ENCODE data around the gene DCST1.

Gene DCST1

DNA sequence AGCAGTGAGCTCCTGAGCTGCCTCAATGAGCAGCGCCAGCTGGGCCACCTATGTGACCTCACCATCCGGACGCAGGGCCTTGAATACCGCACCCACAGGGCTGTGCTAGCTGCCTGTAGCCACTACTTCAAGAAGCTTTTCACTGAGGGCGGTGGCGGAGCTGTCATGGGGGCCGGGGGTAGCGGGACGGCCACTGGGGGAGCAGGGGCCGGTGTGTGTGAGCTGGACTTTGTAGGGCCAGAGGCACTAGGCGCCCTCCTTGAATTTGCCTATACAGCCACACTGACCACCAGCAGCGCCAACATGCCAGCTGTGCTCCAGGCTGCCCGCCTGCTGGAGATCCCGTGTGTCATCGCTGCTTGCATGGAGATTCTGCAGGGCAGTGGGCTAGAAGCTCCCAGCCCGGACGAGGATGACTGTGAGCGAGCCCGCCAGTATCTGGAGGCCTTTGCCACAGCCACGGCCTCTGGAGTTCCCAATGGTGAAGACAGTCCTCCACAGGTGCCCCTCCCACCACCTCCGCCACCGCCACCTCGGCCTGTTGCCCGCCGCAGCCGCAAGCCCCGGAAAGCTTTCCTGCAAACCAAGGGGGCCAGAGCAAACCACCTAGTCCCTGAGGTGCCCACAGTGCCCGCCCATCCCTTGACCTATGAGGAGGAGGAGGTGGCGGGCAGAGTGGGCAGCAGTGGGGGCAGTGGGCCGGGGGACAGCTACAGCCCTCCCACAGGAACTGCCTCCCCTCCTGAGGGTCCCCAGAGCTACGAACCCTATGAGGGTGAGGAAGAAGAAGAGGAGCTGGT, 18.7 kb upstream of the DCST1 start:
- DNase-seq (ENCODE audit: low read depth in 2 of 2), result no peak

DNA sequence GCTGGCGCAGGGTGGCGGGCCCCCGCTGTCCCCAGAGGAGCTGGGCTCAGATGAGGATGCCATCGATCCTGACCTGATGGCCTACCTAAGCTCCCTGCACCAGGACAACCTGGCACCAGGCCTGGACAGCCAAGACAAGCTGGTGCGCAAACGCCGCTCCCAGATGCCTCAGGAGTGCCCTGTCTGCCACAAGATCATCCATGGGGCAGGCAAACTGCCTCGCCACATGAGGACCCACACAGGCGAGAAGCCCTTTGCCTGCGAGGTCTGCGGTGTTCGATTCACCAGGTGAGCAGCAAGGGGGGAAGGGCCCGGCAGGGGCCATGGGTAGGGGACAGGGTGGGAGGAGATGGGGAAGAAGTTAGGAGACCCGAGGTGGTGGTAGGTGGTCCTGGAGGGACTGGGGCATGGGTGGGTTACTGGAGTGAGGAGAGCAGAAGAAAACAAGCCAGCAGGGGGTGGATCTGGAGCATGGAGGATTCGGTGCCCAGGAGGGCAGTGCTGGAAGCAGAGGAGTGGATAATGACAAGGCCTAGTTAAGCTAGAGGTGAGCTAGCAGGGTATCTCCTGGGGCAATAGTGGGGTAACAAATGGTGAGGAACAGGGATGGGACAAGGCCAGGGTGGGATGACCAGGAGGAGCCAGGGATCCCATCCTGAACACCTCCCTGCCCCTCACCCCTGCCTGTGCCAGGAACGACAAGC, 17.9 kb upstream of the DCST1 start:
- DNase-seq (ENCODE audit: low read depth in 2 of 2), result no peak

DNA sequence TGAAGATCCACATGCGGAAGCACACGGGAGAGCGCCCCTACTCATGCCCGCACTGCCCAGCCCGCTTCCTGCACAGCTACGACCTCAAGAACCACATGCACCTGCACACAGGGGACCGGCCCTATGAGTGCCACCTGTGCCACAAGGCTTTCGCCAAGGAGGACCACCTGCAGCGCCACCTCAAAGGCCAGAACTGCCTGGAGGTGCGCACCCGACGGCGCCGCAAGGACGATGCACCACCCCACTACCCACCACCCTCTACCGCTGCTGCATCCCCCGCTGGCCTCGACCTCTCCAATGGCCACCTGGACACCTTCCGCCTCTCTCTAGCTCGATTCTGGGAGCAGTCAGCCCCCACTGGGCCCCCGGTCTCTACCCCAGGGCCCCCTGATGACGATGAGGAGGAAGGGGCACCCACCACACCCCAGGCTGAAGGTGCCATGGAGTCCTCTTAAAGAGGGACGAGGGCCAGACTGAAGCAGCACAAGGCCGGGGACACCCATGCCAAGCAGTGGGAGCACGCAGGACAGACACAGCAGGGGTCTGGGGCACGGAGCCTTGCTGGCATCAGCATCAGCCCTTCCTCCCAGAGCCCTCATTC, 17.3 kb upstream of the DCST1 start:
- DNase-seq (ENCODE audit: low read depth in 2 of 2), result no peak

DNA sequence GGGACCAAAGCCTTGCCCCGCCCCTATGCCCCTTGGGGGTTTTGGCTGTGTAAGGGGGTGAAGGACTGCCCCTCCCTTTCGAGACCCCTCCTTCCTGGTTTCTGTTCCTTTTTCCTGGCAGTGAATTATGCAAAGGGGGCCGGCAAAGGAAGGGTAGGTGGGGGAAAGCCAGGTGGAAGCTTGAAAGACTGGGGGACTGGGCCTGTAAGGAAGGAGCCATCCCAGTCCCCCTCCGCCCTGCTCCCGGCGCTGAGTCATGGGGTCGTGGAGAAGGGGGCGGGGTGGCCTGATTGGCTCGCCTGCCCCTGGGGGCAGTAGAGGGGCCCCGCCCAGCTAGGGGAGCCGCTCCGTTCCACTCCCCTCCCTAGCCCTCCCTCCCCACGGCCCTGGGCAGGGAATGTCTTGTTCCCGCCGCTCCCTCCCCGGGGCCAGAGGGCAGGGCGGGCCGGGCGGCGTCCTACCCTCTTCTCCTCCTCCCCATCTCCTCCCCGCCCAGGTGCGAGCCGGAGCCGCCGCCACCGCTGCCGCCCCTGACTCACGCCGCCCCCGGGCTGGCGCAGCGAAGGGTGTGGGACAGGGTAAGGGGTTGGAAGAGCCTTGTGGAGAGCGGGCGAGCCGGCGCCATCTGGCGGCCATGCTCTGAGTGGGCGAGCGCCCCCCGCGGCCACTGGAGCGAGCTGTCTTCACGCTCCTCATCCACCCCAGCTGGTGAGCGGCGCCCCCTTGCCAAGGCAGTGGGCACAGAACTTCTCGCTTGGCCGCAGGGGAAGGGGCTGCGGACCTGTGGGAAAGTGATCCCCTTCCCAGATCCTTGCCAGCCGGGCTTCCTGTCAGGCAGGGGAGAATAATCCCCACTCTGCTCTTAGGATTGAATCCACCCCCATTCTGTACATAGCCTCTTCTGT, 16.3 kb upstream of the DCST1 start:
- DNase-seq (ENCODE audit: low read depth in 2 of 2), result peak; percentile 83 to 92

- DNase-seq (ENCODE audit: low read depth in 2 of 2), result no peak
Measured at GRCh38 chr1:155017946-155018316, 15.7 kb upstream of the DCST1 start.

DNA sequence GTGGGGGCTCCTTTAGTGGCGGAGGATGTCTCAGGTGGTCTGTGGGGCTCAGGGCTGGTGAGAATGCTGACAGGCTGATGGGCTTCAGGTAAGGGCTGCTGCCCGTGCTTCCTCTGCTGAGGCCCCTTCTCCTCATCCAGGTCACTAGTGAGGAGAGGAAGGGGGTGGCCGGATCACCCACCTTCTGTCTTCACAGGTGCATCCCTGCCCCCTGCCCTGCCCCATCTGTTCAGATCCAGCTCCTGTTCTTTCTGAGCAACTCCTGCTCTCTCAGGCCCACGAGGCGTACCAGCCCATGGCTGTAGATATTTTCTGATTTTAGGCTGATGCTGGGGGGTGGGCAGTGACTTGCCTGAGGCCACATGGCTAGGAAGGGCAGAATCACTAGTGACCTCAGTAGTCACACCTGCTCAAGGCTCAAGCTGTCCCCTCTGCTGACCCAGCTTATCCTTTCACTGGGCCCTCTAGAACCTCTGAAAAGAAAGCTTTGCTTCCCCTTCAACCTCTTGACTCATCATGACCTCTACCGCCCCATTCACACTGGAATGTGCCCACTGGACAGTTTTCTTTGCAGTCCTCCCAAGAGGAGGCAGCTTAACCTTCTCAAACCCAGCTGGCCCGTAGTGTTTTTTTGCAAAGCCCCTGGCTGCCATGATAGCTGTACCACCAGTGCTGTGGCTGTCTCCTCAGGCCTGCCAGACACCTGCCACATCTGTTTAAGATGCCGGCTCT, 14.8 kb upstream of the DCST1 start:
- DNase-seq (ENCODE audit: low read depth in 2 of 2), result no peak

DNA sequence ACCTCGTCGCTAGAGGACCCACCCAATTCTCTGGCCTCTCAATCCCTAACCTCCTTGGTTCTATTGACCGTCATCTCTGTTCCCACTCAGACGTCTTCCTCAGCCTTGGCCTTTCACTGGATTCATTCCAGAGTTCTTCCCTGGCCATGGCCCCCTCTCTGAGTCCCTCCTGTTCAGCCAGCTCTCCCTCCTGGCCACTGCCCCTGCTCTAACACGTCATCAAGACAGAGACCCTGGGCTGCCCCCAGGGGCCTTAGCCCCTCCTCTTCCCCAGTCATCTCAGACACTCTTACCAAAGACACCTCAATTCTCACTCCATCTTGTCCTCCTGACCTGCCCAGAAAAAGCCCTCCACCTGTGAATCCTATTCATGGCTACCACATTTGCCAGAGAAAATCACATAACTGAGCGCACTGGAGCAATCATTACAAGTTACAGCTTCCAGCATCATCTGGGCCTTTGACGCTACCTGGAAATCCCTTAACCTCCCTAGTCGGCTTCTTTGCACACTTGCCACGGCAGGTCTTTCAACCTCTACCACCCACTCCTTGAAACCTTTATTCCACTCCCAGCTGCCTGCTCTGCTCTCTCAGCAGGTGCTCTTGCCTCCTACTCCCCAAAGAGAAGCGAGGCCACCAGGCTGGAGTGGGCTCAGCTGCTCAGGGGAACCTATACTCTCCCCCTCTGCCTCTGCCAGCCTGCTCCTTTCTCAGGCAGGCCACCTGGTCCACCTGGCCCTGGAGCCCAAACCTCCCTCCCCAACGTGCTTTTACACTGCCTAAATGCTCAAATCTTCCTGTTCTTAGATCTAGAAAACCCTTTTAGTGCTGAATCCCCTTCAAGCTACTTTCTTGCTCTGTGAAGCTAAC, 14.0 kb upstream of the DCST1 start:
- DNase-seq (ENCODE audit: low read depth in 2 of 2), result no peak

DNA sequence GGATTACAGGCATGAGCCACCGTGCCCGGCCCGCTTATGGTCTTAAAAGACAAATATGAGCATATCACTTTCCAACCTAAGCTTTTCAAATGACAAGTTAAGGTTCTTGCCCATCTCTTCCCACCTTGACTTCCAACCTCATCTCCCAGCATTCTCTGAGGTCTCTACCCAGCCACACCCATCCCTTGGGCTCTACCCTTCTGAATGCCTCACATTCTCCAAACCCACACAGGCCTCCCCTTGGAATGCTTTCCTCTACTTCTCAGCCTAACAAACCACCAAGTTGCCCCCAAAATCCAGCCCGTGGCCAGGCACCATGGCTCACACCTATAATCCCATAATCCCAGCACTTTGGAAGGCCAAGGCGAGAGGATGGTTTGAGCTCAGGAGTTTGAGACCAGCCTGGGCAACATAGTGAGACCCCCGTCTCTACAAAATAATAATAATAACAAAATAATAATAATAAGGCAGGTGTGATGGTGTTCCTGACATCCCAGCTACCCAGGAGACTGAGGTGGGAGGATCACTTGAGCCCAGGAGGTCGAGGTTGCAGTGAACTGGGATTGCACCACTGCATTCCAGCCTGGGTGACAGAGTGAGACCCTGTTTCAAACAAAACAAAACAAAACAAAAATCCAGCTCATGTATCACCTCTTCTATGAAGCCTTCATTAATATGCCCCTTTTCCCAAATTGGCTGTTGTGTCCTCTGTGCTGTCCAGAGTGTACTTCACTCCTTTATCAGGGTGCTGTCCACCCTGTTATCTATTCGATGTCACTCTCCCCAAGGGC, 11.3 kb upstream of the DCST1 start:
- DNase-seq (ENCODE audit: low read depth in 2 of 2), result no peak

DNA sequence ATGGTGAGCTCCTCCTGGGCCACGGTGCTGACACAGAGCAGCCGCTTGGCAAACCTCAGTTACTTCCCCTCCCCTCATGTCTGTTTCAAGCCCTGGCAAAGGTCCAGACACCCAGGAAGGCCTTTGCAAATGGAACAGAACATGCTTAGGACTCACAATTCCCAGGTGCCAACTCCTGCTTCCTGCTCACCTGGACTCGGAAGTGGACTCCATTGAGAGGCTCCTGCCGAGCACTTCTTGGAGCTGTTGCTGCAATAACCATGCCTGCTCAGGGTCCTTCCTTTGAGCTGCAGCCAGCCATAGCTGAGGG, 10.7 kb upstream of the DCST1 start:
- DNase-seq (ENCODE audit: low read depth in 2 of 2), result no peak

DNA sequence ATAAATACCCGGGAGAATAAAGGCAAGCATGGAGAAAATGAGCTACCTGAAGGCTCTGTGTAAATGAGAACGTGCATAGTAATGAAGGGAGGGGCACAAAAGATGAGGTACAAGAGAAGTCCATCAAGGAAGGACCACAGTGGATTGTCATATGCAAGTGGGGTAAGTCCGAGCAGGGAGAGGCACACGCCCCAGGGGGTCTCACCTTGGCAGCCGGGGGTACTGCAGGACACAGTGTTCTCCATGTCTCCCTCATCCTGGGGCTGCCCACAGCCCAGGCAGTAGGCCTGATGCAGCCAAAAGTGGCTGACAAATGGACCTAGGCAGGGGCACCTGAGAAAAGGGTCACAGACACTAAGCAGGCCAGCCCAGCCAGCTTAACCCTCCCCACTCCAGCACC, 10.0 kb upstream of the DCST1 start:
- no peak for DNase-seq (ENCODE audit: low read depth in 2 of 2)

- DNase-seq (ENCODE audit: low read depth in 2 of 2), result no peak
Measured at GRCh38 chr1:155024315-155024714, 9.3 kb upstream of the DCST1 start.

DNA sequence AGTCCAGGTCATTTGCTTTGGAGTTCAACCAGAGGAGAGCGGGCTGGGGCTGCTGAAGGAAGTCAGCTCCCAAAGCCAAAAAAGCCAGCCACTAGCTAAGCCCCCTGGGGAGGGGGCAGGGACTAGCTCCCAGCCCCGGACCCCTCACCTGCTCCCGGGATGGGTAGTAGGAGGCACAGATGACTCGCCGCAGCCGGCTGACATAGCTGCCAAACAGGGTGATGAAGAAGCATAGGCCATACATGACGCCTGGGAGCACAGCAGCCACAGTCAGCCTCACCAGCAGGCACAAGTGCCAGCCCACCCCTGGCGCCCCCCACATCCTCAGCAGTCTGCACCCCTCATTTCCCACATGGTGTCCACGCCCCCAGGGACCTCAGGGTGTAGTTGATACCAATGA, 7.5 kb upstream of the DCST1 start:
- DNase-seq (ENCODE audit: low read depth in 2 of 2), result no peak

GRCh38 chr1:155026588-155026987, 7.0 kb upstream of the DCST1 start:
- DNase-seq (ENCODE audit: low read depth in 2 of 2), result no peak

GRCh38 chr1:155029513-155030242, 3.9 kb upstream of the DCST1 start:
- DNase-seq (ENCODE audit: low read depth in 2 of 2), result no peak

- DNase-seq (ENCODE audit: low read depth in 2 of 2), result no peak
Measured at GRCh38 chr1:155030243-155030795, 3.3 kb upstream of the DCST1 start.

- DNase-seq (ENCODE audit: low read depth in 2 of 2), result no peak
Measured at GRCh38 chr1:155030899-155031298, 2.7 kb upstream of the DCST1 start.

DNA sequence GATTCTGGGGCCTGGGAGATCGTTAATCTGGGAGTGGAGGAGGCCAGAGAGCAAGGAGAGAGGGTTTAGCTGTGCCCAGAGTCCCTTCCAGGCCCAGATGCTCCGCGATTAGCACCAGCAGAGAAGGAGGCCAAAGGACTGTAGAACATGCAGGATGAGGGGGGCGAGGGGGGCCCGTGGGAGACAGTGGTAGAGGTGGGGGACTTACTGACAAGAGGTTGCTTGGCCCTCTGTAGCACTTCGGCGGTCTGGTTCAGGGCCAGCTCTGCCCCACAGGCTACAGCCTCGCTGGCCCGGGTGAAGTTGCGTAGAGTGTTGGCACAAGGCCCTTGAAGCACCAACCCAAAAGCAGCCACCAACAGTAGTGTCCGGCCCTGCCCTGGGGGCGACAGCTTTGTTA, 738 bp upstream of the DCST1 start:
- DNase-seq (ENCODE audit: low read depth in 2 of 2), result no peak

DNA sequence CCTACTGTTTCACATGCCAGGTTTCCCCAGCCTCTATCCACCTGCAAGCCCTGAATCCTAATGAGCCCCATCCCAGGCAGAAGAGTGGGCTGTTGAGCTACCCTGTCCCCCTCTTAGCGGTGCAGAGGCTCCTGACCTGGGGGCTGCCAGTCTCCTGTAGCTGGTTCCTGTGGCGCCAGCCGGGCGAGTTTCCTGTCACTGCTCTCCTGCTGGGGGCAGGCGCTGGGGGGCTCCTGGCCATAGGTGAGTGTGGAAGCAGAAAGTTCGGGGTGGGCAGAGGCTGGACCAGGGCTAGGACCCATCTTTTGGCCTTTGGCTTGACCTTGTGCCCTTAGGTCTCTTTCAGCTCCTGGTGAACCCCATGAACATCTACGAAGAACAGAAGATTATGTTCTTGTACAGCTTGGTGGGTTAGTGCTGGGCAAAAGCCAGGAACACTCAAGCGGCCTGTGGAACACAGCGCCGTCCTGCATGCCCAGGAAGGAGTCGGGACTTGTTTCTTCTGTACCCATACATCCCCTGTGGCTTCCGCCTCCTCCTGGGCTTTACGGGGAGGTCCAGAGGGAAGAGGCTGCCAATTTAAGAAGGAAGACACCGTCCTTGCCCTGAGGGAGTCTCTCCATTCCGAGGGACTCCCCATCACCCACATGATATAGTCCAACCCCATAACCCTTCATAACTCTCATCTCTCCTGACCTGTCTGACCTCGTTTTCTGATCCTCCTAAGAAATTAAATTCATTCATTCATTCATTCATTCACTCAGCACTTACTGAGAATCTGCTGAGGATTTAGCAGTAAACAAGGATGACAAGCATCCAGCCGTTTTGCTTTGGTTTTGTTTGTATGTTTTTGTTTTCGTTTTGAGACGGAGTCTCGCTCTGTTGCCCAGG, 939 bp downstream of the DCST1 start:
- DNase-seq (ENCODE audit: low read depth in 2 of 2), result no peak
